Measurements from ENCODE around the gene THSD7A.

DNA sequence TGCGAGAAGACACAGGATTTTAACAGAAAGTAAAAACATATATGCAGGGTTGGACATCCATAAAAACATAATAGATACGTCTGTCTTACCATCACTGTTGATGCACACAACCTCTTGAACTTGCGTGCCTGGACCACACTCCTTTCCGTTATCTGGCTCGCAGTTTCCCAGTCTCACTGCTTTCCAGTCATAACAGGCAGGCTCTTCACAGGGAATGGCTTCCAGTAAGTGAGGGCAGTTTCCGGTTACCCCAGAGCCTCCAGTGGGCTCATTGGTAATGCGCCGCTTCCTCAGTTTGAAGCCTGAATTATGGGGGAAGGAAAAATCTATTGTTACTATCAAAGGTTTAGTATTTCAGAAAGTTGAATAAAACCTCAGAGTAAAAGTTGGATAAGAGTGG, 290.7 kb downstream of the THSD7A start:
- TF ChIP-seq, protein P1, sequence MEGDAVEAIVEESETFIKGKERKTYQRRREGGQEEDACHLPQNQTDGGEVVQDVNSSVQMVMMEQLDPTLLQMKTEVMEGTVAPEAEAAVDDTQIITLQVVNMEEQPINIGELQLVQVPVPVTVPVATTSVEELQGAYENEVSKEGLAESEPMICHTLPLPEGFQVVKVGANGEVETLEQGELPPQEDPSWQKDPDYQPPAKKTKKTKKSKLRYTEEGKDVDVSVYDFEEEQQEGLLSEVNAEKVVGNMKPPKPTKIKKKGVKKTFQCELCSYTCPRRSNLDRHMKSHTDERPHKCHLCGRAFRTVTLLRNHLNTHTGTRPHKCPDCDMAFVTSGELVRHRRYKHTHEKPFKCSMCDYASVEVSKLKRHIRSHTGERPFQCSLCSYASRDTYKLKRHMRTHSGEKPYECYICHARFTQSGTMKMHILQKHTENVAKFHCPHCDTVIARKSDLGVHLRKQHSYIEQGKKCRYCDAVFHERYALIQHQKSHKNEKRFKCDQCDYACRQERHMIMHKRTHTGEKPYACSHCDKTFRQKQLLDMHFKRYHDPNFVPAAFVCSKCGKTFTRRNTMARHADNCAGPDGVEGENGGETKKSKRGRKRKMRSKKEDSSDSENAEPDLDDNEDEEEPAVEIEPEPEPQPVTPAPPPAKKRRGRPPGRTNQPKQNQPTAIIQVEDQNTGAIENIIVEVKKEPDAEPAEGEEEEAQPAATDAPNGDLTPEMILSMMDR (conservative IDR thresholded peaks at IDR 0.05; ENCODE audit: low read depth, low read length), result no peak
- no peak for TF ChIP-seq EZH2 (IDR thresholded peaks at IDR 0.05; ENCODE audit: borderline replicate concordance, low read depth, low read length, poor library complexity, severe bottlenecking)
